Stimulated activated naive B cell treated with anti-CD40 and anti-IgM and Interleukin-4, amounts not matched to agents 10 μg/mL and 1 μg/mL and 100 μg/mL, for 72 hours (primary cell): ENCODE measurements around the gene PTBP1.
A peak's percentile ranks its signal among the peaks of the same experiment; 100 is the strongest.
"Not testable (repeated sequence)": the region's sequence is repeated elsewhere in the genome, so short reads cannot be mapped to it uniquely, and the experiment has no call there.

Source experiments
- ATAC-seq, 2 donors: fragments of 150-1000 bp; cut with Tn5 transposase; replicated peaks; 2 replicates each; pipeline ENCODE4 v1.10.0; 2021; ENCODE audit warnings: moderate library complexity in 1 of 2
- DNase-seq: peaks from one replicate; pipeline ENCODE4 v3.0.0; 2021
- H3K27ac Mint-ChIP-seq: one replicate; pipeline ENCODE4 v1.8.0; 2022; ENCODE audit warnings: mild to moderate bottlenecking, mixed read lengths
- H3K27me3 Mint-ChIP-seq, 2 donors: one replicate each; pipeline ENCODE4 v1.8.0; 2022; ENCODE audit warnings: mixed read lengths in 2 of 2
- H3K36me3 Mint-ChIP-seq, 2 donors: one replicate each; pipeline ENCODE4 v1.8.0; 2022; ENCODE audit warnings: mixed read lengths in 2 of 2, mild to moderate bottlenecking in 1 of 2
- H3K4me1 Mint-ChIP-seq, 2 donors: one replicate each; pipeline ENCODE4 v1.8.0; 2022; ENCODE audit warnings: mixed read lengths in 2 of 2, mild to moderate bottlenecking in 1 of 2
- H3K4me3 Mint-ChIP-seq, 2 donors: one replicate each; pipeline ENCODE4 v1.8.0; 2022; ENCODE audit warnings: mild to moderate bottlenecking in 2 of 2, mixed read lengths in 2 of 2, moderate library complexity in 1 of 2
- H3K9me3 Mint-ChIP-seq, 2 donors: one replicate each; pipeline ENCODE4 v1.8.0; 2022; ENCODE audit warnings: mixed read lengths in 2 of 2, mild to moderate bottlenecking in 1 of 2

Gene PTBP1

GRCh38 chr19:850221-850978, 53.1 kb downstream of the PTBP1 start:
- Mint-ChIP-seq H3K4me1 (peaks cover 4% of the 10 kb centered on the region in 2 donors), H3K27me3 (peaks cover 38 to 66% of the 10 kb centered on the region in 2 donors), H3K9me3 (no peaks in the 10 kb centered on the region), H3K27ac (no peak overlapping the region), H3K4me3 (no peak overlapping the region), H3K36me3 (no peaks in the 10 kb centered on the region)
- DNase-seq: no peak
- ATAC-seq: peak; percentile 43 to 49

- DNase-seq (no peak), ATAC-seq (no peak)
- no peak overlapping the region for H3K4me3 Mint-ChIP-seq
- peaks cover 32 to 60% of the 10 kb centered on the region in 2 donors for H3K27me3 Mint-ChIP-seq
- H3K36me3 Mint-ChIP-seq: no peaks in the 10 kb centered on the region
- H3K27ac Mint-ChIP-seq: no peak overlapping the region
- H3K4me1 Mint-ChIP-seq: no peaks in the 10 kb centered on the region
- H3K9me3 Mint-ChIP-seq: no peaks in the 10 kb centered on the region
Observed at GRCh38 chr19:850979-851335, 53.7 kb downstream of the PTBP1 start.

- H3K4me1 Mint-ChIP-seq: no peaks in the 10 kb centered on the region
- DNase-seq (no peak), ATAC-seq (no peak)
- H3K36me3 Mint-ChIP-seq: no peaks in the 10 kb centered on the region
- no peaks in the 10 kb centered on the region for H3K9me3 Mint-ChIP-seq
- H3K4me3 Mint-ChIP-seq: no peak within 1 kb of the TSS
- H3K27ac Mint-ChIP-seq: no peak within 1 kb of the TSS
- H3K27me3 Mint-ChIP-seq: peaks cover 24 to 46% of the 10 kb centered on the region in 2 donors
Observed at GRCh38 chr19:852136-853013, 55.1 kb downstream of the PTBP1 start, which contains the start of gene ELANE. TSS of gene ELANE (plus strand) at chr19:852303. CDS start at chr19:852329, 26 bp downstream.

GRCh38 chr19:853014-853585, 55.8 kb downstream of the PTBP1 start:
- no peaks in the 10 kb centered on the region for H3K36me3 Mint-ChIP-seq
- H3K27ac Mint-ChIP-seq: no peak overlapping the region
- no peak overlapping the region for H3K4me3 Mint-ChIP-seq
- DNase-seq (no peak), ATAC-seq (no peak)
- no peaks in the 10 kb centered on the region for H3K4me1 Mint-ChIP-seq
- H3K9me3 Mint-ChIP-seq: peaks cover 0 to 1% of the 10 kb centered on the region in 2 donors
- peaks cover 19 to 46% of the 10 kb centered on the region in 2 donors for H3K27me3 Mint-ChIP-seq

GRCh38 chr19:853614-854220, 56.5 kb downstream of the PTBP1 start:
- peaks cover 20 to 44% of the 10 kb centered on the region in 2 donors for H3K27me3 Mint-ChIP-seq
- H3K27ac Mint-ChIP-seq, H3K4me1 Mint-ChIP-seq, DNase-seq, H3K4me3 Mint-ChIP-seq, H3K9me3 Mint-ChIP-seq, H3K36me3 Mint-ChIP-seq, ATAC-seq: not testable (repeated sequence)

GRCh38 chr19:854549-854948, 57.3 kb downstream of the PTBP1 start:
- Mint-ChIP-seq H3K4me3 (no peak overlapping the region), H3K27me3 (peaks cover 20 to 45% of the 10 kb centered on the region in 2 donors), H3K27ac (no peak overlapping the region), H3K9me3 (peaks cover 0 to 1% of the 10 kb centered on the region in 2 donors), H3K4me1 (peaks cover 0 to 1% of the 10 kb centered on the region in 2 donors), H3K36me3 (no peaks in the 10 kb centered on the region)
- no peak for ATAC-seq
- DNase-seq: no peak

- H3K4me1 Mint-ChIP-seq: peaks cover 0 to 7% of the 10 kb centered on the region in 2 donors
- no peak for DNase-seq
- ATAC-seq: no peak
Observed at GRCh38 chr19:855142-855541, 57.9 kb downstream of the PTBP1 start.

GRCh38 chr19:855566-856120, 58.4 kb downstream of the PTBP1 start:
- Mint-ChIP-seq H3K36me3 (no peaks in the 10 kb centered on the region), H3K27ac (no peak overlapping the region), H3K4me1 (peaks cover 0 to 7% of the 10 kb centered on the region in 2 donors), H3K9me3 (peaks cover 0 to 1% of the 10 kb centered on the region in 2 donors), H3K27me3 (peaks cover 16 to 42% of the 10 kb centered on the region in 2 donors), H3K4me3 (no peak overlapping the region)
- ATAC-seq: no peak
- no peak for DNase-seq

More at GRCh38 chr19:855142-855541, 57.9 kb downstream of the PTBP1 start:
- peaks cover 0 to 1% of the 10 kb centered on the region in 2 donors for H3K9me3 Mint-ChIP-seq
- H3K36me3 Mint-ChIP-seq: no peaks in the 10 kb centered on the region
- H3K27ac Mint-ChIP-seq: no peak overlapping the region
- H3K27me3 Mint-ChIP-seq: peaks cover 20 to 46% of the 10 kb centered on the region in 2 donors
- no peak overlapping the region for H3K4me3 Mint-ChIP-seq

GRCh38 chr19:858284-858683, 61.0 kb downstream of the PTBP1 start:
- Mint-ChIP-seq H3K27ac (no peak overlapping the region), H3K36me3 (no peaks in the 10 kb centered on the region), H3K4me1 (peaks cover 6 to 17% of the 10 kb centered on the region in 2 donors), H3K9me3 (peaks cover 0 to 1% of the 10 kb centered on the region in 2 donors), H3K27me3 (peaks cover 11 to 34% of the 10 kb centered on the region in 2 donors), H3K4me3 (no peak overlapping the region)
- DNase-seq: no peak
- no peak for ATAC-seq

- Mint-ChIP-seq H3K4me1 (peaks cover 10 to 26% of the 10 kb centered on the region in 2 donors), H3K9me3 (peaks cover 0 to 1% of the 10 kb centered on the region in 2 donors), H3K27me3 (peaks cover 11 to 34% of the 10 kb centered on the region in 2 donors), H3K36me3 (no peaks in the 10 kb centered on the region), H3K4me3 (peak within 1 kb of the TSS; percentile 67 to 72), H3K27ac (no peak within 1 kb of the TSS)
- no peak for ATAC-seq
- DNase-seq: no peak
Observed at GRCh38 chr19:858868-859843, 61.9 kb downstream of the PTBP1 start, which contains the start of gene CFD. TSS of gene CFD (plus strand) at chr19:859664. CDS start at chr19:859690, 26 bp downstream.

- DNase-seq (no peak), ATAC-seq (no peak)
- H3K36me3 Mint-ChIP-seq: peaks cover 0 to 4% of the 10 kb centered on the region in 2 donors
- peaks cover 11 to 34% of the 10 kb centered on the region in 2 donors for H3K27me3 Mint-ChIP-seq
- H3K4me1 Mint-ChIP-seq: peaks cover 10 to 27% of the 10 kb centered on the region in 2 donors
- peaks cover 0 to 1% of the 10 kb centered on the region in 2 donors for H3K9me3 Mint-ChIP-seq
- peak overlapping the region; percentile 37 for H3K27ac Mint-ChIP-seq
- peak overlapping the region; percentile 33 to 57 for H3K4me3 Mint-ChIP-seq
Observed at GRCh38 chr19:861141-861755, 64.0 kb downstream of the PTBP1 start.
